Liver (tissue), 9 donors: ENCODE measurements around the gene HRCT1. TPM values are rescaled to one million over a fixed set of nuclear protein-coding genes. Genes with fewer than 3 reads are reported as not detected.

Experiments used
- DNase-seq: peaks from one replicate; pipeline ENCODE4 v3.0.0-alpha.2; 2017; ENCODE audit warnings: low spot score
- H3K27ac ChIP-seq, 2 donors: one replicate each; pipeline ENCODE4 v1.7.0; 2013; ENCODE audit warnings: inconsistent platforms in 2 of 2, low read length in 2 of 2, control low read depth in 1 of 2, low read depth in 1 of 2, mild to moderate bottlenecking in 1 of 2
- H3K27me3 ChIP-seq, 4 donors: one replicate each; pipeline versions ENCODE4 v1.6.1 to v1.7.0; 2013; ENCODE audit warnings: low read length in 3 of 4, inconsistent platforms in 1 of 4, mild to moderate bottlenecking in 1 of 4, moderate library complexity in 1 of 4; ENCODE audit not compliant: control insufficient read depth in 4 of 4, insufficient read depth in 4 of 4
- H3K36me3 ChIP-seq, 4 donors: one replicate each; pipeline versions ENCODE4 v1.6.1 to v1.7.0; 2013; ENCODE audit warnings: low read length in 3 of 4, mild to moderate bottlenecking in 3 of 4, low read depth in 1 of 4, moderate library complexity in 1 of 4; ENCODE audit not compliant: control insufficient read depth in 4 of 4, insufficient read depth in 3 of 4
- H3K4me1 ChIP-seq, 4 donors: one replicate each; pipeline versions ENCODE4 v1.6.1 to v1.7.0; 2013; ENCODE audit warnings: low read length in 3 of 4, mild to moderate bottlenecking in 3 of 4, moderate library complexity in 1 of 4; ENCODE audit not compliant: control insufficient read depth in 4 of 4, insufficient read depth in 4 of 4
- H3K4me3 ChIP-seq, 3 donors: one replicate each; pipeline versions ENCODE4 v1.6.1 to v1.7.0; 2013; ENCODE audit warnings: low read length in 3 of 3, control low read depth in 1 of 3, low read depth in 1 of 3, mild to moderate bottlenecking in 1 of 3
- H3K9ac ChIP-seq, 2 donors: one replicate each; pipeline ENCODE4 v1.7.0; 2013; ENCODE audit warnings: low read length in 2 of 2, mild to moderate bottlenecking in 2 of 2, moderate library complexity in 2 of 2, control low read depth in 1 of 2, low read depth in 1 of 2
- H3K9me3 ChIP-seq, 4 donors: one replicate each; pipeline versions ENCODE4 v1.6.1 to v1.7.0; 2013; ENCODE audit warnings: low read length in 3 of 4; ENCODE audit not compliant: control insufficient read depth in 4 of 4
- EGR1 ChIP-seq, 2 donors: IDR thresholded peaks; 2 replicates each; pipeline ENCODE4 v1.6.1; 2016 to 2018; ENCODE audit warnings: antibody characterized with exemption in 2 of 2, low read depth in 2 of 2
- FOXA1 ChIP-seq: IDR thresholded peaks from 2 replicates; pipeline ENCODE4 v1.6.1; 2016; ENCODE audit warnings: antibody characterized with exemption
- FOXA2 ChIP-seq: IDR thresholded peaks from 2 replicates; pipeline ENCODE4 v1.6.1; 2016; ENCODE audit warnings: antibody characterized with exemption
- GABPA ChIP-seq, 2 donors: IDR thresholded peaks in 1 of 2; conservative IDR thresholded peaks in 1 of 2; 2 replicates each; pipeline ENCODE4 v1.6.1; 2016; ENCODE audit warnings: antibody characterized with exemption in 2 of 2, mild to moderate bottlenecking in 1 of 2, moderate library complexity in 1 of 2
- HNF4A ChIP-seq, 2 donors: conservative IDR thresholded peaks; 2 replicates each; pipeline ENCODE4 v1.6.1; 2016; ENCODE audit warnings: antibody characterized with exemption in 2 of 2, mild to moderate bottlenecking in 2 of 2
- HNF4G ChIP-seq: IDR thresholded peaks from 2 replicates; pipeline ENCODE4 v1.6.1; 2016; ENCODE audit warnings: antibody characterized with exemption
- JUND ChIP-seq, 2 donors: IDR thresholded peaks; 2 replicates each; pipeline ENCODE4 v1.6.1; 2016; ENCODE audit warnings: antibody characterized with exemption in 2 of 2
- NR2F2 ChIP-seq: IDR thresholded peaks from 2 replicates; pipeline ENCODE4 v1.6.1; 2016; ENCODE audit warnings: antibody characterized with exemption
- RAD21 ChIP-seq, 2 donors: IDR thresholded peaks; 2 replicates each; pipeline ENCODE4 v1.6.1; 2016; ENCODE audit warnings: antibody characterized with exemption in 2 of 2, mild to moderate bottlenecking in 2 of 2
- RXRA ChIP-seq, 2 donors: IDR thresholded peaks; 2 replicates each; pipeline ENCODE4 v1.6.1; 2017 to 2018; ENCODE audit warnings: antibody characterized with exemption in 2 of 2, mild to moderate bottlenecking in 1 of 2
- SP1 ChIP-seq: IDR thresholded peaks from 2 replicates; pipeline ENCODE4 v1.6.1; 2018; ENCODE audit warnings: antibody characterized with exemption, mild to moderate bottlenecking
- TAF1 ChIP-seq: conservative IDR thresholded peaks from 2 replicates; pipeline ENCODE4 v1.6.1; 2016; ENCODE audit warnings: antibody characterized with exemption, mild to moderate bottlenecking
- YY1 ChIP-seq: IDR thresholded peaks from 2 replicates; pipeline ENCODE4 v1.6.1; 2016; ENCODE audit warnings: antibody characterized with exemption, mild to moderate bottlenecking
- WGBS: extraction: QIAGEN DNeasy Blood & Tissue Kit; methylation state at CpG from one replicate; pipeline ENCODE4 v1.1.7; 2013; 5-methylcytosine and 5-hydroxymethylcytosine counted together
- polyA plus RNA-seq, 2 donors: library from polyadenylated mRNA; stranded (reverse) in 1 of 2; unstranded in 1 of 2; fragments of 200-250 nt in 1 of 2; fragments of >200 nt in 1 of 2; fragmentation: Nextera tagmentation in 1 of 2; extraction: Ambion mirVana in 1 of 2; gene quantifications; one replicate each; pipeline versions ENCODE4 v1.2.1 to v1.2.3, GENCODE V29; 2013 to 2015
- total RNA-seq, 2 donors: library from RNA; depleted of rRNA; stranded (reverse); fragments of >200 nt; gene quantifications; one replicate each; pipeline ENCODE4 v1.2.3, GENCODE V29; 2014
- TF ChIP-seq, protein P1 (sequence below): IDR thresholded peaks from 2 replicates; pipeline ENCODE4 v1.6.1; 2016; ENCODE audit warnings: antibody characterized with exemption
- TF ChIP-seq, protein P2 (sequence below): IDR thresholded peaks from 2 replicates; pipeline ENCODE4 v1.6.1; 2016; ENCODE audit warnings: antibody characterized with exemption
- TF ChIP-seq, protein P3 (sequence below): fragments of 150-350 bp; IDR thresholded peaks from 2 replicates; pipeline ENCODE4 v1.5.1; 2017; ENCODE audit warnings: improper control_type of control experiment, low read depth, low read length; ENCODE audit not compliant: missing input control
- TF ChIP-seq, protein P4 (sequence below): IDR thresholded peaks from 2 replicates; pipeline ENCODE4 v1.6.1; 2016; ENCODE audit warnings: antibody characterized with exemption
- TF ChIP-seq, protein P5 (sequence below): IDR thresholded peaks from 2 replicates; pipeline ENCODE4 v1.6.1; 2016; ENCODE audit warnings: antibody characterized with exemption, mild to moderate bottlenecking
- donor health status: healthy.
- donor health status: healthy.
- donor health status: healthy.
- donor health status: healthy.
- donor health status: healthy.

The HRCT1 gene
- total and polyA plus RNA-seq, 4 donors: 0.08 to 2.9 (median 0.27) TPM

DNA sequence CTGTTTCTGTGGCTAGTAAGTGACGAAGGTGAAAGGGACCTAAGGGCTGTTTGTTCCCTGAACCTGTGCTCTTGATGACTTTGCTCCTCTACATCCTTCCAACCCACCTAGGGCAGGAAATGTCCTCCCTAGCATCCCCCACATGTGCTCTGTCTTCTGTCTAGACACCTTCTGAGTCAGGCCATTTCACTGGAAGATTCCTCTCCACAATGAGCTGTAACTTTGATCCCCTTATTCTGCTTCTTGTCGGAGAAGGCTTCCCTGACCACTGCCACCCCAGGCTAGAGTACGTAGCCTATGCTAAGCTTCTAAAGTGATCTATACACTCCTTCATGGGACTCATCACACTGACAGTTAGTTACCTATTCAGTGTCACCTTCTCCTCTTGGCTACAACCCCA, 25.0 kb downstream of the HRCT1 start:
- Histone ChIP-seq H3K4me3 (no peak overlapping the region), H3K27me3 (no peaks in the 10 kb centered on the region), H3K4me1 (peaks cover 0 to 4% (median 0%) of the 10 kb centered on the region in 4 donors), H3K9ac (no peak overlapping the region), H3K36me3 (no peaks in the 10 kb centered on the region), H3K9me3 (no peaks in the 10 kb centered on the region), H3K27ac (no peak overlapping the region)
- no peak for DNase-seq
- WGBS: 95% methylated on average over 3 of the region's 3 CpGs
- TF ChIP-seq EGR1 (IDR thresholded peaks at IDR 0.05; ENCODE audit: low read depth in 2 of 2) (no peak), YY1 (no peak), FOXA1 (no peak), NR2F2 (no peak), RXRA (IDR thresholded peaks at IDR 0.05) (no peak), SP1 (no peak), GABPA (IDR thresholded peaks at IDR 0.05 in 1 of 2, conservative IDR thresholded peaks at IDR 0.05 in 1 of 2) (no peak), HNF4G (no peak), FOXA2 (no peak), HNF4A (conservative IDR thresholded peaks at IDR 0.05) (no peak), TAF1 (no peak)
- TF ChIP-seq, protein P1, sequence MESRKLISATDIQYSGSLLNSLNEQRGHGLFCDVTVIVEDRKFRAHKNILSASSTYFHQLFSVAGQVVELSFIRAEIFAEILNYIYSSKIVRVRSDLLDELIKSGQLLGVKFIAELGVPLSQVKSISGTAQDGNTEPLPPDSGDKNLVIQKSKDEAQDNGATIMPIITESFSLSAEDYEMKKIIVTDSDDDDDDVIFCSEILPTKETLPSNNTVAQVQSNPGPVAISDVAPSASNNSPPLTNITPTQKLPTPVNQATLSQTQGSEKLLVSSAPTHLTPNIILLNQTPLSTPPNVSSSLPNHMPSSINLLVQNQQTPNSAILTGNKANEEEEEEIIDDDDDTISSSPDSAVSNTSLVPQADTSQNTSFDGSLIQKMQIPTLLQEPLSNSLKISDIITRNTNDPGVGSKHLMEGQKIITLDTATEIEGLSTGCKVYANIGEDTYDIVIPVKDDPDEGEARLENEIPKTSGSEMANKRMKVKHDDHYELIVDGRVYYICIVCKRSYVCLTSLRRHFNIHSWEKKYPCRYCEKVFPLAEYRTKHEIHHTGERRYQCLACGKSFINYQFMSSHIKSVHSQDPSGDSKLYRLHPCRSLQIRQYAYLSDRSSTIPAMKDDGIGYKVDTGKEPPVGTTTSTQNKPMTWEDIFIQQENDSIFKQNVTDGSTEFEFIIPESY: no peak
- TF ChIP-seq, protein P2, sequence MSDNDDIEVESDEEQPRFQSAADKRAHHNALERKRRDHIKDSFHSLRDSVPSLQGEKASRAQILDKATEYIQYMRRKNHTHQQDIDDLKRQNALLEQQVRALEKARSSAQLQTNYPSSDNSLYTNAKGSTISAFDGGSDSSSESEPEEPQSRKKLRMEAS: no peak
- TF ChIP-seq, protein P3, sequence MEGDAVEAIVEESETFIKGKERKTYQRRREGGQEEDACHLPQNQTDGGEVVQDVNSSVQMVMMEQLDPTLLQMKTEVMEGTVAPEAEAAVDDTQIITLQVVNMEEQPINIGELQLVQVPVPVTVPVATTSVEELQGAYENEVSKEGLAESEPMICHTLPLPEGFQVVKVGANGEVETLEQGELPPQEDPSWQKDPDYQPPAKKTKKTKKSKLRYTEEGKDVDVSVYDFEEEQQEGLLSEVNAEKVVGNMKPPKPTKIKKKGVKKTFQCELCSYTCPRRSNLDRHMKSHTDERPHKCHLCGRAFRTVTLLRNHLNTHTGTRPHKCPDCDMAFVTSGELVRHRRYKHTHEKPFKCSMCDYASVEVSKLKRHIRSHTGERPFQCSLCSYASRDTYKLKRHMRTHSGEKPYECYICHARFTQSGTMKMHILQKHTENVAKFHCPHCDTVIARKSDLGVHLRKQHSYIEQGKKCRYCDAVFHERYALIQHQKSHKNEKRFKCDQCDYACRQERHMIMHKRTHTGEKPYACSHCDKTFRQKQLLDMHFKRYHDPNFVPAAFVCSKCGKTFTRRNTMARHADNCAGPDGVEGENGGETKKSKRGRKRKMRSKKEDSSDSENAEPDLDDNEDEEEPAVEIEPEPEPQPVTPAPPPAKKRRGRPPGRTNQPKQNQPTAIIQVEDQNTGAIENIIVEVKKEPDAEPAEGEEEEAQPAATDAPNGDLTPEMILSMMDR: no peak
- TF ChIP-seq, protein P4, sequence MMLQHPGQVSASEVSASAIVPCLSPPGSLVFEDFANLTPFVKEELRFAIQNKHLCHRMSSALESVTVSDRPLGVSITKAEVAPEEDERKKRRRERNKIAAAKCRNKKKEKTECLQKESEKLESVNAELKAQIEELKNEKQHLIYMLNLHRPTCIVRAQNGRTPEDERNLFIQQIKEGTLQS: no peak

DNA sequence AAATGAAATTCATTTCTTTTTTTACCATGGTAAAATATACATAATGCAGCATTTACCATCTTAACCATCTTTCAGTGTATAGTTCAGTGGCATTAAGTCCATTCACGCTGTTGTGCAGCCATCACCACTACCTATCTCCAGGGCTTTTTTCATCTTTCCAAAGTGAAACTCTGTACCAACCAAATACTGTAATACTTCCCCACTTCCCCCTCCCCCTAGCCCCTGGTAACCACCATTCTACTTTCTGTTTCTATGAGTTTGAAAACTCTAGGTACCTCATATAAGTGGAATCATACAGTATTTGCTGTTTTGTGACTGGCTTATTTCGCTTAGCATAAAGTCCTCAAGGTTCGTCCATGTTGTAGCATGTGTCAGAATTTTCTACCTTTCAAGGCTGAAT, 26.7 kb downstream of the HRCT1 start:
- Histone ChIP-seq H3K4me3 (no peak overlapping the region), H3K27ac (no peak overlapping the region), H3K4me1 (peaks cover 0 to 4% (median 0%) of the 10 kb centered on the region in 4 donors), H3K36me3 (no peaks in the 10 kb centered on the region), H3K27me3 (no peaks in the 10 kb centered on the region), H3K9ac (no peak overlapping the region), H3K9me3 (no peaks in the 10 kb centered on the region)
- TF ChIP-seq, protein P1: no peak
- TF ChIP-seq RXRA (IDR thresholded peaks at IDR 0.05): no peak
- TF ChIP-seq EGR1 (IDR thresholded peaks at IDR 0.05; ENCODE audit: low read depth in 2 of 2): no peak
- no peak for TF ChIP-seq YY1
- TF ChIP-seq GABPA (IDR thresholded peaks at IDR 0.05 in 1 of 2, conservative IDR thresholded peaks at IDR 0.05 in 1 of 2): no peak
- no peak for TF ChIP-seq JUND (IDR thresholded peaks at IDR 0.05)
- no peak for TF ChIP-seq HNF4A (conservative IDR thresholded peaks at IDR 0.05)
- no peak for TF ChIP-seq FOXA1
- TF ChIP-seq, protein P4: no peak
- no peak for TF ChIP-seq TAF1
- TF ChIP-seq, protein P3: no peak
- TF ChIP-seq NR2F2: no peak
- TF ChIP-seq, protein P5, sequence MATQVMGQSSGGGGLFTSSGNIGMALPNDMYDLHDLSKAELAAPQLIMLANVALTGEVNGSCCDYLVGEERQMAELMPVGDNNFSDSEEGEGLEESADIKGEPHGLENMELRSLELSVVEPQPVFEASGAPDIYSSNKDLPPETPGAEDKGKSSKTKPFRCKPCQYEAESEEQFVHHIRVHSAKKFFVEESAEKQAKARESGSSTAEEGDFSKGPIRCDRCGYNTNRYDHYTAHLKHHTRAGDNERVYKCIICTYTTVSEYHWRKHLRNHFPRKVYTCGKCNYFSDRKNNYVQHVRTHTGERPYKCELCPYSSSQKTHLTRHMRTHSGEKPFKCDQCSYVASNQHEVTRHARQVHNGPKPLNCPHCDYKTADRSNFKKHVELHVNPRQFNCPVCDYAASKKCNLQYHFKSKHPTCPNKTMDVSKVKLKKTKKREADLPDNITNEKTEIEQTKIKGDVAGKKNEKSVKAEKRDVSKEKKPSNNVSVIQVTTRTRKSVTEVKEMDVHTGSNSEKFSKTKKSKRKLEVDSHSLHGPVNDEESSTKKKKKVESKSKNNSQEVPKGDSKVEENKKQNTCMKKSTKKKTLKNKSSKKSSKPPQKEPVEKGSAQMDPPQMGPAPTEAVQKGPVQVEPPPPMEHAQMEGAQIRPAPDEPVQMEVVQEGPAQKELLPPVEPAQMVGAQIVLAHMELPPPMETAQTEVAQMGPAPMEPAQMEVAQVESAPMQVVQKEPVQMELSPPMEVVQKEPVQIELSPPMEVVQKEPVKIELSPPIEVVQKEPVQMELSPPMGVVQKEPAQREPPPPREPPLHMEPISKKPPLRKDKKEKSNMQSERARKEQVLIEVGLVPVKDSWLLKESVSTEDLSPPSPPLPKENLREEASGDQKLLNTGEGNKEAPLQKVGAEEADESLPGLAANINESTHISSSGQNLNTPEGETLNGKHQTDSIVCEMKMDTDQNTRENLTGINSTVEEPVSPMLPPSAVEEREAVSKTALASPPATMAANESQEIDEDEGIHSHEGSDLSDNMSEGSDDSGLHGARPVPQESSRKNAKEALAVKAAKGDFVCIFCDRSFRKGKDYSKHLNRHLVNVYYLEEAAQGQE: no peak
- no peak for TF ChIP-seq HNF4G
- TF ChIP-seq RAD21 (IDR thresholded peaks at IDR 0.05): no peak
- TF ChIP-seq FOXA2: no peak
- DNase-seq: no peak
- 92% methylated on average over 3 of the region's 3 CpGs for WGBS
